Panc1 (cell line): ENCODE results near the gene MARCHF3. TPM values are rescaled to one million over a fixed set of nuclear protein-coding genes. Genes with fewer than 3 reads are reported as not detected.

ENCODE experiments used
- ATAC-seq: fragments of 200-7000 bp; cut with Tn5 transposase; 2 replicates; pipeline ENCODE4 v1.9.1; 2020; ENCODE audit warnings: mild to moderate bottlenecking, moderate library complexity
- BruUV-seq: library from RNA; stranded (reverse); fragments of 400-500 nt; replicated peaks from 2 replicates; lab custom pipeline; 2021; lab: Mats Ljungman, UMichigan
- CTCF ChIA-PET: fragments of 300-600 bp; sonication (Branson Sonifier 250); formaldehyde crosslinking; loops from one replicate; lab custom pipeline; 2022; ENCODE audit warnings: antibody characterized with exemption; lab: Charles Lee
- POLR2A ChIA-PET: fragments of 300-600 bp; sonication (Branson Sonifier 250); formaldehyde crosslinking; loops from one replicate; lab custom pipeline; 2022; ENCODE audit warnings: antibody characterized with exemption; lab: Charles Lee
- DNase-seq: peaks from one replicate; pipeline ENCODE4 v3.0.0-alpha.2; 2010; ENCODE audit warnings: low read depth, low spot score
- H3K27ac ChIP-seq: 2 replicates; pipeline ENCODE4 v1.5.1; 2011; ENCODE audit warnings: mild to moderate bottlenecking, low read length, inconsistent platforms
- H3K27me3 ChIP-seq: fragments of 200-500 bp; sonication (Bioruptor generic); 2 replicates; pipeline ENCODE4 v1.6.0; 2014; ENCODE audit warnings: low read length, inconsistent platforms; ENCODE audit not compliant: control insufficient read depth, insufficient read depth
- H3K36me3 ChIP-seq: fragments of 200-500 bp; sonication (Bioruptor generic); 2 replicates; pipeline ENCODE4 v1.5.1; 2014; ENCODE audit warnings: inconsistent platforms, mild to moderate bottlenecking, low read length, moderate library complexity; ENCODE audit not compliant: control insufficient read depth, insufficient read depth
- H3K4me1 ChIP-seq: 2 replicates; pipeline ENCODE4 v1.5.1; 2011; ENCODE audit warnings: inconsistent platforms, mild to moderate bottlenecking, low read length, moderate library complexity; ENCODE audit not compliant: control insufficient read depth, insufficient read depth
- H3K4me3 ChIP-seq, 2 experiments: 2 replicates each; pipeline ENCODE4 v1.5.1; 2011 to 2012; ENCODE audit warnings: low read depth in 2 of 2, low read length in 2 of 2, mild to moderate bottlenecking in 2 of 2, inconsistent platforms in 1 of 2, moderate library complexity in 1 of 2
- H3K9me3 ChIP-seq: fragments of 200-500 bp; sonication (Bioruptor generic); 2 replicates; pipeline ENCODE4 v1.5.1; 2014; ENCODE audit warnings: low read depth, mild to moderate bottlenecking, inconsistent platforms, low read length, moderate library complexity; ENCODE audit not compliant: control insufficient read depth, insufficient read depth
- CTCF ChIP-seq: fragments of 450-650 bp; IDR thresholded peaks from 2 replicates; pipeline ENCODE4 v1.5.1; 2017; ENCODE audit warnings: mild to moderate bottlenecking
- POLR2AphosphoS5 ChIP-seq: IDR thresholded peaks from 2 replicates; pipeline ENCODE4 v1.6.1; 2012; ENCODE audit warnings: mild to moderate bottlenecking, low read depth, low read length, moderate library complexity
- REST ChIP-seq, 2 experiments: IDR thresholded peaks; 2 replicates each; pipeline ENCODE4 v1.6.1; 2011 to 2012; ENCODE audit warnings: low read depth in 2 of 2, control low read depth in 1 of 2, low read length in 1 of 2, mild to moderate bottlenecking in 1 of 2, moderate library complexity in 1 of 2; ENCODE audit not compliant: insufficient read depth in 1 of 2
- SIN3A ChIP-seq: IDR thresholded peaks from 2 replicates; pipeline ENCODE4 v1.6.1; 2012; ENCODE audit warnings: low read depth, mild to moderate bottlenecking, low read length, moderate library complexity, borderline replicate concordance; ENCODE audit not compliant: insufficient read depth
- TCF7L2 ChIP-seq: IDR thresholded peaks from 2 replicates; pipeline ENCODE4 v1.6.1; 2011; ENCODE audit warnings: mild to moderate bottlenecking, low read depth, low read length, inconsistent platforms
- in situ Hi-C: cut with HindIII; loops from 2 replicates; pipeline ENCODE4 v1.10.0; 2016; ENCODE audit warnings: low sequenced_read_pairs, low pct_unique_long_range_greater_than_20kb
- intact Hi-C: fragments of 100-400 bp; cut with micrococcal nuclease; formaldehyde crosslinking; loops from one replicate; pipeline ENCODE4 v1.10.0; 2022; ENCODE audit not compliant: unreplicated experiment
- total RNA-seq: library from RNA; stranded (reverse); gene quantifications from one replicate; pipeline ENCODE4 v1.2.1, GENCODE V29; 2021; ENCODE audit not compliant: unreplicated experiment

Gene MARCHF3
- total RNA-seq, 1 experiment from 2014 or later = 3.0 TPM

DNA sequence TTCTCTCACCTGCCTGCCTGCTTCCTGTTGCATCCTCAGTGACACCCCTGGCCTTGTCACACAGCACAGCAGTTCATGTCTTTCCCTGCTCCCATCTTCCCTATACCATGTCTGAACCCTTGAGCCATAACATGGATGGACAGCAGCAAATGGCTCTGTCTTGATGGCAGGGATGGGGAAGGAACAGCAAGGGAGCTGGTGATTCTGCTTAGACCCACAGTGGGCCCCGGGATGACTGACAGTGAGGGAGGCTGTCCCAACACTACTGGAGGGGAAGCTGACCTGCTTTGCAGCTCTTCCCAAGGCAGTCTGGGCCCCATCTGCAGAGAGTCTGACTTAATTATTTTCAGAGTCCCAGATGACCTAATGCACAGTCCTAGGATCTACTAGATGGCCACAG, 48.2 kb downstream of the MARCHF3 start:
- H3K27me3 ChIP-seq = no peaks in the 10 kb centered on the region
- no peaks in the 10 kb centered on the region for H3K9me3 ChIP-seq
- DNase-seq (no peak), ATAC-seq (no peak)
- ChIA-PET CTCF (interaction anchor here (1.5 kb wide), 1 partner anchor 510 kb away, joined by 3 read pairs; no protein-coding TSS in a partner anchor), POLR2A (no interaction called here)
- in situ Hi-C loops (no loop called here), intact Hi-C loops (no loop called here)
- BruUV-seq = no TSS peak
- H3K4me1 ChIP-seq = no peaks in the 10 kb centered on the region
- TF ChIP-seq REST (IDR thresholded peaks at IDR 0.05; ENCODE audit: insufficient read depth in 1 of 2, low read depth in 2 of 2, low read length in 1 of 2) (no peak), POLR2AphosphoS5 (no peak), CTCF (no peak), SIN3A (no peak), TCF7L2 (no peak)
- no peak overlapping the region for H3K27ac ChIP-seq
- no peak overlapping the region for H3K4me3 ChIP-seq
- no peaks in the 10 kb centered on the region for H3K36me3 ChIP-seq

- no peak for TF ChIP-seq TCF7L2
- TF ChIP-seq REST (IDR thresholded peaks at IDR 0.05; ENCODE audit: insufficient read depth in 1 of 2, low read depth in 2 of 2, low read length in 1 of 2) = no peak
- no peak for TF ChIP-seq CTCF
- no peak for TF ChIP-seq POLR2AphosphoS5
- no peak for TF ChIP-seq SIN3A
- ATAC-seq = no peak
- intact Hi-C loops (no loop called here), in situ Hi-C loops (no loop called here)
- no peak for DNase-seq
- BruUV-seq = no TSS peak
- POLR2A ChIA-PET = no interaction called here
- H3K4me3 ChIP-seq = no peak overlapping the region
- CTCF ChIA-PET = interaction anchor here (1.5 kb wide), 1 partner anchor 511 kb away, joined by 3 read pairs; no protein-coding TSS in a partner anchor
- H3K27ac ChIP-seq = no peak overlapping the region
- H3K9me3 ChIP-seq = no peaks in the 10 kb centered on the region
- H3K36me3 ChIP-seq = no peaks in the 10 kb centered on the region
- no peaks in the 10 kb centered on the region for H3K27me3 ChIP-seq
- no peaks in the 10 kb centered on the region for H3K4me1 ChIP-seq
Observed at GRCh38 chr5:126981701-126982100, 48.7 kb downstream of the MARCHF3 start.
